Measurements from ENCODE around the gene BICC1. TPM values are rescaled to one million over a fixed set of nuclear protein-coding genes. Genes with fewer than 3 reads are reported as not detected.

The BICC1 gene
- total RNA-seq, 2 donors from 2014 or later, result 0.27 to 0.40 TPM

DNA sequence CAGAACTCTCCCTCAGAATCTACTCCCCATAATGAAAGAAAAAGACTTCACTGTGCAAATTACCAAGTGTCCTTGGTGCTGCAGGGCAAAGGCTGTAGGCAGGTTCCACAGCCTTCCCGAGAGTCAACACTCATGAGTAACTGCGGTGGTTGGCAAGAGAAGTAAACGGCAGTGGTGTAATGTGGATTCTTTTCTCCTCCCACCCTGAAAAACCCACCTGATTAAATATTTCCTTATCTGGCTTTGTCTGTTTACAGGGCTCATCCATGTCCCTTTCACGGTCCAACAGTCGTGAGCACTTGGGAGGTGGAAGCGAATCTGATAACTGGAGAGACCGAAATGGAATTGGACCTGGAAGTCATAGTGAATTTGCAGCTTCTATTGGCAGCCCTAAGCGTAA is 300.9 kb downstream of the BICC1 start:
- no peak overlapping the region for H3K4me3 Mint-ChIP-seq
- no peaks in the 10 kb centered on the region for H3K36me3 Mint-ChIP-seq (ENCODE audit: low read depth)
- no peaks in the 10 kb centered on the region for H3K9me3 Mint-ChIP-seq
- H3K27me3 ChIP-seq (ENCODE audit: control insufficient read depth, insufficient read depth, low read length, poor library complexity, severe bottlenecking), result no peaks in the 10 kb centered on the region
- H3K9me3 ChIP-seq (ENCODE audit: control insufficient read depth, low read length), result no peaks in the 10 kb centered on the region
- H3K4me1 Mint-ChIP-seq, result peaks cover 6% of the 10 kb centered on the region
- no peaks in the 10 kb centered on the region for H3K36me3 ChIP-seq (ENCODE audit: control insufficient read depth, insufficient read depth, low read length)
- DNase-seq, result no peak
- H3K27ac ChIP-seq (ENCODE audit: low read depth, low read length), result no peak overlapping the region
- no peak overlapping the region for H3K4me3 ChIP-seq (ENCODE audit: low read length)
- TF ChIP-seq, protein P1, sequence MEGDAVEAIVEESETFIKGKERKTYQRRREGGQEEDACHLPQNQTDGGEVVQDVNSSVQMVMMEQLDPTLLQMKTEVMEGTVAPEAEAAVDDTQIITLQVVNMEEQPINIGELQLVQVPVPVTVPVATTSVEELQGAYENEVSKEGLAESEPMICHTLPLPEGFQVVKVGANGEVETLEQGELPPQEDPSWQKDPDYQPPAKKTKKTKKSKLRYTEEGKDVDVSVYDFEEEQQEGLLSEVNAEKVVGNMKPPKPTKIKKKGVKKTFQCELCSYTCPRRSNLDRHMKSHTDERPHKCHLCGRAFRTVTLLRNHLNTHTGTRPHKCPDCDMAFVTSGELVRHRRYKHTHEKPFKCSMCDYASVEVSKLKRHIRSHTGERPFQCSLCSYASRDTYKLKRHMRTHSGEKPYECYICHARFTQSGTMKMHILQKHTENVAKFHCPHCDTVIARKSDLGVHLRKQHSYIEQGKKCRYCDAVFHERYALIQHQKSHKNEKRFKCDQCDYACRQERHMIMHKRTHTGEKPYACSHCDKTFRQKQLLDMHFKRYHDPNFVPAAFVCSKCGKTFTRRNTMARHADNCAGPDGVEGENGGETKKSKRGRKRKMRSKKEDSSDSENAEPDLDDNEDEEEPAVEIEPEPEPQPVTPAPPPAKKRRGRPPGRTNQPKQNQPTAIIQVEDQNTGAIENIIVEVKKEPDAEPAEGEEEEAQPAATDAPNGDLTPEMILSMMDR (conservative IDR thresholded peaks at IDR 0.05), result no peak
- peaks cover 8% of the 10 kb centered on the region for H3K4me1 ChIP-seq (ENCODE audit: control insufficient read depth, insufficient read depth, low read length)
- H3K27me3 Mint-ChIP-seq (ENCODE audit: insufficient read depth), result no peaks in the 10 kb centered on the region
- H3K27ac Mint-ChIP-seq, result no peak overlapping the region
- WGBS, 2 experiments (ENCODE audit: insufficient coverage in 1 of 2, insufficient read length in 1 of 2), result 93 to 94% methylated on average over 5 to 8 of the region's 8 CpGs
- H3K9ac ChIP-seq (ENCODE audit: extremely low read depth, low read length, poor library complexity, severe bottlenecking), result no peak overlapping the region

DNA sequence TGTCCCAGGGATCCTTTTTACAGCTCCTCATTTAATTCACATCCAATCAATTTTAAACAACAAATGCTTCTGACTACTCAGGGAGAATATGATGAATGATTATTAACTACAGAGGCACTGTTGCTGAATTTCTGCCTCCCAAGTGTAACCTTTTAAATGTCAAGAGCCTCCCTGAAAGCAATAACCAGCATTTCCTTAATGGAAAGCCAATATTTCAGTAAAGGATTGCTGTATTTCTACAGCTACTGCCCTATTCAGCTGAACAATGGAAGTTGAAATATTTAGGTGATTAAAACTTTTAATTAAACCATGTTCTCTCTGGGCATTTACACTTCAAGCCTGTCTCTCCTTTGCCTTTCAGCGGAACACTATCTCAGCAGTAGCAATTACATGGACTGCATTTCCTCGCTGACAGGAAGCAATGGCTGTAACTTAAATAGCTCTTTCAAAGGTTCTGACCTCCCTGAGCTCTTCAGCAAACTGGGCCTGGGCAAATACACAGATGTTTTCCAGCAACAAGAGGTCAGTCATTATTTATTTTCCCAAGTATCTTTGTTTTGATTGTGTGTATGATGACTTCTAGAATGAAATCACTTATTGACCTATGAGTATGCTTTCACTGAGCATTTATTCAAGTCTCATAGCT is 304.7 kb downstream of the BICC1 start:
- 40 to 85% methylated on average over 1 to 2 of the region's 2 CpGs for WGBS, 2 experiments (ENCODE audit: insufficient coverage in 1 of 2, insufficient read length in 1 of 2)
- H3K4me1 ChIP-seq (ENCODE audit: control insufficient read depth, insufficient read depth, low read length), result peaks cover 8% of the 10 kb centered on the region
- Mint-ChIP-seq H3K4me3 (no peak overlapping the region), H3K27me3 (ENCODE audit: insufficient read depth) (no peaks in the 10 kb centered on the region), H3K4me1 (peaks cover 6% of the 10 kb centered on the region), H3K36me3 (ENCODE audit: low read depth) (no peaks in the 10 kb centered on the region), H3K9me3 (no peaks in the 10 kb centered on the region), H3K27ac (no peak overlapping the region)
- H3K36me3 ChIP-seq (ENCODE audit: control insufficient read depth, insufficient read depth, low read length), result no peaks in the 10 kb centered on the region
- DNase-seq, result no peak
- H3K9me3 ChIP-seq (ENCODE audit: control insufficient read depth, low read length), result no peaks in the 10 kb centered on the region
- no peaks in the 10 kb centered on the region for H3K27me3 ChIP-seq (ENCODE audit: control insufficient read depth, insufficient read depth, low read length, poor library complexity, severe bottlenecking)
- no peak overlapping the region for H3K9ac ChIP-seq (ENCODE audit: extremely low read depth, low read length, poor library complexity, severe bottlenecking)
- H3K27ac ChIP-seq (ENCODE audit: low read depth, low read length), result no peak overlapping the region
- no peak overlapping the region for H3K4me3 ChIP-seq (ENCODE audit: low read length)
- TF ChIP-seq, protein P1 (conservative IDR thresholded peaks at IDR 0.05), result no peak

DNA sequence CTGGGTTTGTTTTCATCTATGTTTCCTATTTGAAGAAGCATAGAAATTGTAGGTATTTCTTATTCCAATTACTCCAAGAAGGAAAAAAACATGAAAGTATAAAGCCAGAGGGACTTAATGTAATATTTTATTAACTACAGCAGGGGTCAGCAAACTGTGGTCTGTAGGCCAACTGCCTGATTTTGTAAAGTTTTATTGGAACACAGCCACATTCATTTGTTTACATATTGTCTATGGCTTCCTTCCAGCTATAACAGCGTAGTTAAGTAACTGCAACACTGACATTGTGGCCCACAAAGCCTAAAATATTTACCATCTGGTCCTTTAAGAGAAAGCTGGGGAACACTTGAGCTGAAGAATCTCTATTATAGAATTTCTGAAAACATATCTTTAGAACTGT is 306.2 kb downstream of the BICC1 start:
- no peak overlapping the region for H3K9ac ChIP-seq (ENCODE audit: extremely low read depth, low read length, poor library complexity, severe bottlenecking)
- H3K36me3 Mint-ChIP-seq (ENCODE audit: low read depth), result no peaks in the 10 kb centered on the region
- H3K9me3 ChIP-seq (ENCODE audit: control insufficient read depth, low read length), result no peaks in the 10 kb centered on the region
- H3K4me1 ChIP-seq (ENCODE audit: control insufficient read depth, insufficient read depth, low read length), result peaks cover 6% of the 10 kb centered on the region
- no peaks in the 10 kb centered on the region for H3K4me1 Mint-ChIP-seq
- DNase-seq, result no peak
- H3K4me3 Mint-ChIP-seq, result no peak overlapping the region
- TF ChIP-seq, protein P1 (conservative IDR thresholded peaks at IDR 0.05), result no peak
- no peak overlapping the region for H3K4me3 ChIP-seq (ENCODE audit: low read length)
- H3K27me3 ChIP-seq (ENCODE audit: control insufficient read depth, insufficient read depth, low read length, poor library complexity, severe bottlenecking), result no peaks in the 10 kb centered on the region
- no peaks in the 10 kb centered on the region for H3K9me3 Mint-ChIP-seq
- no peak overlapping the region for H3K27ac ChIP-seq (ENCODE audit: low read depth, low read length)
- H3K36me3 ChIP-seq (ENCODE audit: control insufficient read depth, insufficient read depth, low read length), result no peaks in the 10 kb centered on the region
- WGBS, 2 experiments (ENCODE audit: insufficient coverage in 1 of 2, insufficient read length in 1 of 2), result 83 to 96% methylated on average over 1 of the region's 1 CpG
- H3K27me3 Mint-ChIP-seq (ENCODE audit: insufficient read depth), result no peaks in the 10 kb centered on the region
- no peak overlapping the region for H3K27ac Mint-ChIP-seq

All from endodermal cell (in vitro differentiated cells).